GM18505 (cell line): ENCODE results near the gene MN1.

Experiments
- ATAC-seq: cut with Tn5 transposase; IDR thresholded peaks from one replicate; pipeline ENCODE4 v1.9.1; 2021; ENCODE audit not compliant: unreplicated experiment
- POLR2A ChIP-seq: IDR thresholded peaks from 4 replicates; pipeline ENCODE4 v1.6.1; 2011; ENCODE audit warnings: borderline replicate concordance; ENCODE audit not compliant: insufficient read depth, insufficient read length; ENCODE audit errors: extremely low read depth

MN1 gene

GRCh38 chr22:27799827-27800249 lies 1.7 kb downstream of the MN1 start:
- no peak for ATAC-seq
- no peak for TF ChIP-seq POLR2A

GRCh38 chr22:27799015-27799826 lies 2.3 kb downstream of the MN1 start:
- ATAC-seq: no peak
- TF ChIP-seq POLR2A: no peak

GRCh38 chr22:27798511-27799014 lies 3.0 kb downstream of the MN1 start:
- no peak for ATAC-seq
- no peak for TF ChIP-seq POLR2A

GRCh38 chr22:27797520-27798391 lies 3.8 kb downstream of the MN1 start:
- no peak for TF ChIP-seq POLR2A
- no peak for ATAC-seq

- ATAC-seq: no peak
- TF ChIP-seq POLR2A: no peak
These were observed 4.6 kb downstream of the MN1 start for GRCh38 chr22:27796829-27797519.

- no peak for TF ChIP-seq POLR2A
- no peak for ATAC-seq
These were observed 5.6 kb downstream of the MN1 start for GRCh38 chr22:27795696-27796517.

GRCh38 chr22:27795053-27795452 lies 6.5 kb downstream of the MN1 start:
- no peak for ATAC-seq
- TF ChIP-seq POLR2A: no peak

- no peak for TF ChIP-seq POLR2A
- ATAC-seq: no peak
These were observed 7.3 kb downstream of the MN1 start for GRCh38 chr22:27794226-27794625.

- no peak for TF ChIP-seq POLR2A
- ATAC-seq: no peak
These were observed 8.0 kb downstream of the MN1 start for GRCh38 chr22:27793576-27793975.

- TF ChIP-seq POLR2A: no peak
- ATAC-seq: no peak
These were observed 8.9 kb downstream of the MN1 start for GRCh38 chr22:27792452-27793161.

GRCh38 chr22:27791859-27792241 lies 9.7 kb downstream of the MN1 start:
- no peak for ATAC-seq
- no peak for TF ChIP-seq POLR2A
